Inflammatory macrophage treated with lipopolysaccharide for 1 hour (primary cell): ENCODE results near the gene ALPL.
"Not testable (repeated sequence)": the region's sequence is repeated elsewhere in the genome, so short reads cannot be mapped to it uniquely, and the experiment has no call there.

Experiments used
- DNase-seq, 2 donors: peaks; one replicate each; pipeline ENCODE4 v3.0.0-alpha.2; 2020 to 2022

The ALPL gene

DNA sequence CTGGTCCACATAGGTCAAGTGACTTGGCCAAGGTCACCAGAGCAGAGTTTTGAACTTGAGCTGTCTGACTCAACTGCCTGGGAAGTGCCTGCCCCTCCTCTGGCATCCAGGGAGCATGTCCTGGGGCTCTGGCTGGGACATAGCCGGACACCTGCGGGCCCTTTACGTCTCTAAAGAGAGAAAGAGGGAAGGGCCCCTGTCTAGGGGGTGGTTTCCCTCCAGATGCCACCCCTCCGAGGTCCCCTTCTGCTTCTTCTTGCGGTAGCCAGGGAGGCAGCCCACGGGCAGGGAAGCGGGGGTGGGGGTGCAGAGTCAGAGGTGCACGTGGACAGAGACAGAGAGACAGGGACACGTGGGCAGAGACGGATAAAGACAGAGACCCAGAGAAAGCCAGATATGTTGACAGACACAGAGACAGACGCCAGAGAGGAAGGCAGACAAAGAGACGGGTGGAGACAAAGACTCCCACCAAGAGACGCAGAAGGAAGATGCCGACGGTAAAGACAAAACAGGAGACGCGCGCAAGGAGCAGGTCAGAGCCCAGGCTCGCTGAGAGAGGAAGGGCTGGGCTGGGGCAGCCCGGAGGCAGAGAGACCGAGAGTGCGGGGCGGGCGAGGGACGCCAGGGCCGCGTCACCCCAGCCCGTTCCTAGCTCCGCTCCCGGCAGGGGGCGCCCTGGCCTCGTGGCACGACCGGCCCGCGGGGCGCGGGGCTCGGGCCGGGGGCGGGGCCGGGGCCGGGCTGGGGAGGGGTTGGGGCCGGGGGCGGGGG lies 458 bp upstream of the ALPL start:
- DNase-seq: peak; percentile 65 to 66

DNA sequence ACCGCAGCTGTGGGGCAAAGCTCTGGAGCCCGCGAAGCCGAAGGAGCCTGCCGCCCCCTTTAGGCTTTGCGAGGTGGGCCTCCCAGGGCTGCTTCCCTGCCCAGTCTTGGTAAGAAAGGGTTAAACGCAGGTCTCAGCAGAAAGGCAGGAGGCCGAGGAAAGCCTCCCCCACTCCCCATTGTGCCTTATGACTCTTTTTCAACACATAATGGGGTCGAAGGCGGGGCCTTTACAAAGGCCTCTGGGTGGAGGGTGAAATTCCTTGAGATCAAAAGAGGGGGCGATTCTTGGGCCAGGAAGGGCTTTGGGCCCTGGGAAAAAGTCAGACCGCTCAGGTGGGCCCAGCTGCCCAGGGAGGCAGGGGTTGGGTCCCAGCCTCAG lies 880 bp downstream of the ALPL start:
- no peak for DNase-seq

DNA sequence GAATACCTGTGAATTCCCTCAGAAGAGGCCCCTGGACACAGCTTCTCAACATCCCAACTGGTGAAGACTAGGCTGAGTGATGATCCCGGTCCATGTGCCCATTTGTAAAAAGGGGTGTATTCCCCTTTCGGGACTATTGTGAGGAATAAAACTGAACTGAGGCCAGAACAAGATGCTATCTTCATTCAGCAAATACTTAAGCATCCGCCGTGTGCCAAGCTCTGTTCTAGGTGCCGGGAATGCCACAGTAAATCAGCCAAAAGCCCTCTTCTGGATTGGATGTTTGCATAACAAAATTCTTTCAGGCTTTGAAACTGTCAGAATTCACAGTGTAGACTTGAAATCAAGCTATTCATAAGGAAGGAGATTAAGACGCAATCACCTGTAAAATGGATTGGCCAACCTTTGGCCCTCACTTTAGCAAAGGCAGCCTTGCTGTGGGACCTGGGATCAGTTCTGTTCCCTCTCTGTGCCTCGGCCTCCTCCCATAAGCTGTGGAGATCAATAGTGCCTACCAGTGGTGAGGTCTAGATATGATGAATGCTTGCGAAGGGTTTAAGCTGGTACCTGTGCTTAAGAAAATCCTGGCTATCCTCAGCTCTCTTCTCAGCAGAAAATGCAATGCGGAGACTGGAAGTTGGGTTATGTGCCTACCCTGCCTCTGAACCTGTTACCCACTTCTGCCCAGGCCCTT lies 1.8 kb downstream of the ALPL start:
- no peak for DNase-seq

DNA sequence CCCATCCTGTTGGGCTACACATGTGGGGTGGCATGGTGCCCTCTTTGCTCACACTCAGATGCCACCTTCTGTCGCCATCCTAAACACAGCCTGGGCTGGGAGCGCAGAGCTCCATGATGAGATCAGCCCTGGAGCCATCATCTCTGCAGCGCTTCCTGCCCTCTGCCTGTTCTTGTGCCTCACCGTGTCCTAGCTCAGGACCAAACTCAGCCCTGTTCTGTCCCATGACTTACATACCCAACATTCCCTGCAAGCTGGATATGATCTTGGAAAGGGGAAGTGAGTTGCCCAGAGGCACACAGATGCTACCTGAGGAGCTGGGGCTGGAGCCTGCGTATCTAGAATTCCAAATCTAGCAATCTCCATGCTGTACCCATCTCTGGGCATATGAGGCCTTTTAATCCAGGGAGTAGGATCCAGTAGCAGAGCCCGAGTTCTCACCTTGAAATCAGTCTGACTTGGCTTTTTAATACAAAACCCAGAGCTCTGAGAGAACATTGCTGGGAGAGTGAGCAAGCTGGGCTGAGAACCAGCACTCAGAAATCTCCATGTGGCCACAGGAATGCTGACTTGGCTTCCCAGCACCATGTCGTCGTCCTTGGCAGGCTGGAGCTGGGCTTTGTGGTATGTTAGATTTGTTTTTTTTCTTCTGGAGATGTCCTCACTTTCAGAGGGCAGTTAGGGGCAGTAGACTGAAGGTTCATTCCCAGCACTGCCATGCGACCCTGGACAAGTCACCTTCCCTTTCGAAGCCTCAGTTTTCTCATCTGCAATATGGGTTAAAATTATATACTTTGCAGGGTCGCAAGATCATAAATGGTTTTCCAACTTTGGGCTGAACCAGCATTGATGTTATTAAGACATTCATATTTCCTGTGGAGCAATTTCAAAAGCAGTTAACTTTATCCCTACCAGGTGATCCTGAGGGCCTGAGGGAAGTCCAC lies 2.6 kb downstream of the ALPL start:
- DNase-seq: no peak

GRCh38 chr1:21514245-21514644 lies 5.0 kb downstream of the ALPL start:
- DNase-seq: no peak

DNA sequence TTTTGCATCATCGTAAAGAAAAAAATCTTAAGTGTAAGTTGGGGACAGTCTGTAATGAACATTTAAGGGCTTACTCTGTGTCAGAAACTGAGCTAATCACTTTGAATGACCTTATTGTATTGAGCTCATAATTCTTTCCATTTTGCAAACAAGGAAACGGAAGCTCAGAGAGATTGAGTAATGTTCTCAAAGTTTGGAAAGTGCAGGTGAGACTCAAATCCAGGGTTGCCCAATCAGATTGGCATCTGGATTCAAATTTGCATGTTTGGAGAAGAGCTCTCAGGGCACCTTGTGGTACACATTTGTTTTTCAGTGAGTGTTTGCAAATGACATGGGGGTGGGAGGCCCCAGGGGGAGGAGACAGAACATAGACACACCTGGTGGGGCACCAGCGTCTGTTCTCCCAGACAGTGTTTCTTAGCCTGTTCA lies 8.0 kb downstream of the ALPL start:
- no peak for DNase-seq

DNA sequence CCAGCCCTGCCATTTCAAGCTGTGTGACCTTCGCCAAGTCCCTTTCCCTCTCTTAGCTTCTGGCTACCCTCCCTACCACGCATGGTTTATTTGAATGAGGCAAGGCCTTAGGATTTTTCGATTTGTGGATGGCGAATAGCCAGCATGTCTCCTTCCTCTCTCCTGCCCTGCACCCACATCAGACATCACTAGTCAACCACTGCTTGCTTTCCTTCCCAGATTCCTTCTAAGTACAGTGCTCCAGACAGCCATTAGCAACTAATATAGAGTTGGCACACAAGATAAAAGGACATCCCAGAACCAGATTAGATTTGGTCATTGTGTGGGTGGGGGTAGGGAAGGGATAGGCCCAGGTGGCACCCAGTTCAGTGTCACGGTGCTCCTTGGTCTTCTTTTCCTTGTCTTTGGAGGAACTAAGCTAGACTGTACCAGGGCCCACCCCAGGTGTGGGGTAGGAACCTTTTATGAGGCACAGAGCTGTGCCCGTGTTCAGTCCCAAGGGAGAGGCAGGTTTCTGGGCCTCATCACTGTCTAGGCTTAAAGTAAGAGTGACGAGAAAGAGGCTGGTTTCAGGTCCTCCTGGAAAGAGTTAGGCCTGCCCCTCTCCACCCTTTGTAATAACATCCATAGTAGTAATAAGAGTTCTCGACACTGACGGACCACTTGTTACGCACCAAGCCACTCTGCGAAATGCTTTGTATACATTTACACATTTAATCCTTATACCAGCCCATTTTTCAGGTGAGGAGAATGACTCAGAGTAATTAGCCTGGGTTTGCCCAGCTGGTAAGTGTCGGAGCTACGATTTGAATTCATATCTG lies 8.6 kb downstream of the ALPL start:
- DNase-seq: no peak

- no peak for DNase-seq
Observed at GRCh38 chr1:21518774-21519455, 9.7 kb downstream of the ALPL start.

- not testable (repeated sequence) for DNase-seq
Observed at GRCh38 chr1:21519486-21520070, 10.4 kb downstream of the ALPL start.

DNA sequence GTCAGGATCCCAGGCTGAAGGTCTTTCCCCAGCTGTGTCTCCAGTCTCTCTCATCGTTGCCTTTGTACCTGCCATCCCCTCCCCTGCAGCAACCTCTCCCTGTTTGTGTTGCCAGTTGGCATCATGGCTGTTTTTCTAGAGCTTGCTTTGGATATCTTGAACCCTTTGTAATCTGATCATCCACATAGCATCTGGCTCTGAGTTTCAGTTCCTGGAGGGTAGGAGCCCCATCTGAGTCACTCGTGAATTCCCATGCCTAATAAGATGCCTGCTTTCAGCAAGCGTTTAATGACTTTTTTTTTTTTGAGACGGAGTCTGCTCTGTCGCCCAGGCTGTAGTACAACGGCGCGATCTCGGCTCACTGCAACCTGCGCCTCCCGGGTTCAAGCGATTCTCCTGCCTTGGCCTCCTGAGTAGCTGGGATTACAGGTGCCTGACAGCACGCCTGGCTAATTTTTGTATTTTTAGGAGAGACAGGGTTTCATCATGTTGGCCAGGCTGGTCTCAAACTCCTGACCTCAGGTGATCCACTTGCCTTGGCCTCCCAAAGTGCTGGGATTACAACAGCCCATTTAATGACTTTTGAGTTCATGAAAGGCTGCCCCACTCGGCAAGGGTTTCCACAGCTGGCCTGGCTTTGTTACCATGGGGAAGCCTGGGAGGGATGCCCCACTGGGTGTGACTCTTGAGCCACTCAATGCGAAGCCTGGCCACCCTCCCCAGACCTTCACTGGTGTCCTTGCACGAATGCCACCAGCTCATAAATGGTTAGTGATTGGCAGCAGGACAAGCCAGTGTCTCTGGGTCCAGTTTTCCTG lies 11.9 kb downstream of the ALPL start:
- DNase-seq: peak; percentile 22 to 29

DNA sequence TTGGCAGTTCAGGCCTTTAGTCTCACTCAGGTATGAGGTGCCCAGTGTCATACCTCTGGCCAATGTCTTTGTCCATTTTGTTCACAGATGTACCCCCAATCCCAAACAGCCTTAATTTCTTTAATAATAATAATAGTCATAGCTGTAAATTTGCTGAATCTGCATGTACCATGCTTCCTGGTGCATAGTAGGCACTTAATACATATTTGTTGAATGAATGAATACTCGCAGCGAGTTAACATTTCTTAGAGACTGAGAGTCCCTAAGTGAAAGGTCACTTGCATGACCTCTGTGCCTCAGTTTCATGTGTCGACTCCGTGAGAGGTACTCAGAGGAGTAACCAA lies 12.5 kb downstream of the ALPL start:
- no peak for DNase-seq

DNA sequence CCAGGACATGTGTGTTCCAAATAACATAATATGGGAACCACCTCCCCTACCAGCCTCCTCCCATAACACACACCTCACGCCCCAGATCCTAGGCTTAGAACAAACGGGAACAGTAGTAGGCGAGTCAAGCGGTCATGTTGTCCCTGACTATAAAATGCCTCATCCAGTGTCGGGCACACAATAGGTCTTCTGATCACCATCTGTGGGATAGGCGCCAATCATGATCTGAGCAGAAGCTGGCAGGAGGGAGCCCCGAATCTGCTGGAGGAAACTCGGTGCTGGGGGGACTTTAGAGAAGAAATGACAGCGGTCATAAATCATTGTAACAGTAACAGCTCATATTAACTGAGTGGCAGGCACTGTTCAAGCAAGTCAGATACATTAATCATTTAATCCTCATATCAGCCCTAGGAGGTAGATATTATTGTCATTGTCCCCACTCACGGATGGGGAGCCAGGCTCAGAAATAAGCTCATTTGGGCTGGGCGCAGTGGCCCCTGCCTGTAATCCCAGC lies 13.4 kb downstream of the ALPL start:
- DNase-seq: no peak

DNA sequence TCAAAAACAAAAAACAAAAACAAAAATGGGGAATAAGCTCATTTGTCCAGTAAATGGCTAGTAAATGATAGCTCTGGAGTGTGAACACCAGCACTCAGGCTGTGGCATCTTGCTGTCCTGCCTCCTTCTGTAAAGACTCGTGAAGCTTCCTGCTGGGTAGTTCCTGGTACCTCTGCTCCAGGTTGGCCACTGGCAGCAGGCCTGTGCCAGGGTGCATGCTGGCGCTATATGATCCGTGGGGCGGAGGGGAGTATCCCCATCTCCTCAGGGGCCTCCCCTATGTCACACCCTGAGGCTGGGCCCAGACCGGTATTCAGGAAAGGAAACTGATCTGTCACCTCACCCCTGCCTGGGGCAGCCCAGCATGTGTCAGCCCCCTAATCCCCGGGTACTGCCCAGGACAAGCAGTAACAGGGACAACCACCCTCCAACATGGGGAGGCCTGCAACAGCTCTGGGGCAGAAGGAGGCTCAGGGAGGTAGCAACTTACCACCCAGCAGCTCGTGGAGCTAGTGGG lies 14.1 kb downstream of the ALPL start:
- DNase-seq: no peak

- no peak for DNase-seq
Observed at GRCh38 chr1:21524220-21524619, 15.0 kb downstream of the ALPL start.

DNA sequence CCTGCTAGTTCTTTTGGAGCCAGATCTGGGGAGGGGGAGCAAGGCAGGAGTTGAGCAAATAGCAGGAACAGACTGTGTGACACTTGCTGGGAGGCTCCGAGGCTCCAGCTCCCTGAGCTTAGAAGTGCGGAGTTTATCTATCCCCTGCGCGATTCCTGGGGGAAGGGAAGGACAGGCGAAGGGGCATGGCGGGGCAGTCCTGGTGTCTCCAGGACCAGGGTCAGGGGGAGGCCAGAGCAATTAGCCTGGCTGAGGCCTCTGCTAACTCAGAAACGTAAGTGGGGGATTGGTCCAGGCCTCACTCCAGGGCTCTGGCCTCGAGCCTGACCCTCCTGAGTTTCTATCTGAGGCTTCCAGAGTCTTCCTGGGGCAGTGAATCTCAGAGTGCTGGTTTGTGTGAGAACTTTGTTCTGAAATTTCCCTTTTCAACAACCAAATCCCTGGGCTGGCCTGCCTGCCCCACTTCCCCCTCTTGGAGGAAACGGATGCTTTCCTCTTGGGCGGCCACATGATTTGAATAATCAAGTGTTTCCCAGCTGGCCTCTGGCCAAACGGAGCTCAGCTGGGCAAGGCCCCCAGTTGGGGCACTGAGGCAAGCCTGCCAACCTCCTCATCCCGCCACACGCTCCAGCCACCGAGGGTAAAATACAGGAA lies 15.6 kb downstream of the ALPL start:
- peak; percentile 54 to 67 for DNase-seq

GRCh38 chr1:21525340-21525717 lies 16.1 kb downstream of the ALPL start:
- no peak for DNase-seq

DNA sequence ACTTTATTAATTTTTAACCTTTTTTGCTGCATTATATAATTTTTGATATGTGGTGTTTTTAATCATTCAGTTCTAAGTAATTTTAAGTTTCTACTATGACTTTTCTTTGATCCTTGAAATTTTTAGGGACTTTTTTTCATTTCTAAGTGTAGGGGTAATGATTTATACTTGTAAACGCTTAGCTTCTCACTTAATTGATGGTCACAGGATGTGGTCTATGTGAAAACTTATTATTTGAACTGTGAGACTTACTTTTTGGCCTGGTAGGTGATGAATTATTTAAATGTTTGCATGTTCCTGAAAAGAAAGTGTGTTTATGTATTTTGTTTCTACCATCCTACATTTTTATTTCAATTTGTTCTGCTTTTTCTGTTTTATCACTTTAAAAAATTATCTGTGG lies 17.2 kb downstream of the ALPL start:
- DNase-seq: no peak

DNA sequence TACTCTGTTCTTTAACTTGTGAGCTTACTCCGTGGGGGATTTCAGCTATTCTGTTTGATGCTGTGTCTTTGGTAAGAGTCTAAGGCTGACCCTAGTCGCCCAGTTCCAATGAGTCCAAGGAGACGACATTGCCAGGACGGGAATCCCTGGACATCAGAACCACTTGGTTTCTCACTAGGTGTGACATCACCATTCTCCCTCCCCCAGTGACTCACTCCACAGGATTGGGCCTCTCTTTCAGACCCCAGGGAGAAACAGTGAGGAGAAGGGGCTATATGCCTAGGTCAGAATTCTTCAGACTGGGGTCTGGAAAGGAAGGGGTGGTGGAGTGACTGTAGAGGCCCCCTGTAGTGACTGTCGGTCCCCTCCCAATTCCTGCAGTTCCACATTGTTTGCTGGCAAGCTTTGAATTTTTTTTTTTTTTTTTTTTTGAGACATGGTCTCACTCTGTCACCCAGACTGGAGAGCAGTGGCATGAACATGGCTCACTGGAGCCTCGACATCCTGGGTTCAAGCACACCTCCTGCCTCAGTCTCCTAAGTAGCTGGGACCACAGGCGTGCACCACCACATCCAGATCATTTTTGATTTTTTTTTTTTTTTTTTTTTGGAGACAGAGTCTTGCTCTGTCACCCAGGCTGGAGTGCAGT lies 21.3 kb downstream of the ALPL start:
- DNase-seq: no peak

DNA sequence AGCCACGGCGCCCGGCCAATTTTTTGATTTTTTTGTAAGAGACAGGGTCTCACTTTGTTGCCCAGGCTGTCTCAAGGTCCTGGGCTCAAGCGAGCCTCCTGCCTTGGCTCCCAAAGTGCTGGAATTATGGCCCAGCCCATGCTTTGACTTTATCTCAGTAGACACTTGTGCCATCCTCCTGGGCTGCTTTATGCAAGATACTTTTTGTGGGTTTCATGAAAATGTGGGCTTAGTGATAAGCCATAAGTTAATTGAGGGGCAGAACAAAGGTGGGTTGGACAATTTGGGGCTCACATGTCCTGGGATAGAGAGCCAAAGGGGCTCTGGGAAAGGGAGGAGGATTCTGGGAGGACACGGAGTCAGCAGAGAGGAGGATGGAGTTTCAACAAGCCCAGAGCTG lies 22.0 kb downstream of the ALPL start:
- no peak for DNase-seq
